Retinal pigment epithelial cell (primary cell): ENCODE measurements around the gene RAD52.

Experiments used
- DNase-seq: peaks from one replicate; pipeline ENCODE4 v3.0.0-alpha.2; 2010; ENCODE audit warnings: low read depth
- H3K4me3 ChIP-seq: 2 replicates; pipeline ENCODE4 v1.5.1; 2011; ENCODE audit warnings: mild to moderate bottlenecking, low read length, control low read depth, moderate library complexity
- CTCF ChIP-seq: conservative IDR thresholded peaks from 2 replicates; pipeline ENCODE4 v1.5.1; 2011; ENCODE audit warnings: low read depth, low read length, control low read depth, inconsistent platforms

Gene RAD52

DNA sequence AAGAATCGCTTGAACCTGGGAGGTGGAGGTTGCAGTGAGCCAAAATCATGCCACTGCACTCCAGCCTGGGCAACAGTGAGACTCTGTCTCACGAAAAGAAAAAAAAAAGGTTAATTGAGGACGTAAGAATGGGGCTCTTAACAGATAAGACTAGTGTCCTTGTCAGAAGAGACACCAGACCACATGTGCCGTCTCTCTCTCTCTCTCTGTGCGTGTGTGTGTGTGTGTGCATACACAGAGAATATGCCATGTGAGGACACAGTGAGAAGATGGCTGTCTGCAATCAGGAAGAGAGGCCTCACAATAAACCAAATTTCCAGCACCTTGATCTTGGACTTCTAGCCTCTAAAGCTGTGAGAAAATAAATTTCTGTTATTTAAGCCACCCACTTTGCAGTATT is 29.9 kb upstream of the RAD52 start:
- DNase-seq, result no peak
- no peak for TF ChIP-seq CTCF
- no peak overlapping the region for H3K4me3 ChIP-seq

DNA sequence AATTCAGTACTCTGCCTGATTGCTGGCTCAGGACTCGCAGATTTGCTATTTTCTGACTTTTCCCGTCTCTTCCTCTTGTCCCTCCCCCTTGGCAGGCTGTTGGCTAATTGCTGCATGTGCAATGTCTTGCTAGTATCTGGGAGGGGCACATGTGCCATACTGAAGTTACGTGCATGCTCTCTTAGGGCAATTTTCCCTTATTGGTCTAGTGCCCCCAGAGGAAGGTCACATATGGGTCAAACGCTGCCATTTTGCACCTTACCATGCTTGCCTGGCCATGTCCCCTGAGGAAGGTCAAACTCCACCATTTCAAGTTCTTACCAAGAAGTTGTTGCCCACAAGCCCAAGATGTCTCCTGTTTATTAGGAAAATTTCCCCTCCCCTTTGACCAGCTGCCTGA is 27.7 kb upstream of the RAD52 start:
- no peak overlapping the region for H3K4me3 ChIP-seq
- no peak for TF ChIP-seq CTCF
- no peak for DNase-seq

DNA sequence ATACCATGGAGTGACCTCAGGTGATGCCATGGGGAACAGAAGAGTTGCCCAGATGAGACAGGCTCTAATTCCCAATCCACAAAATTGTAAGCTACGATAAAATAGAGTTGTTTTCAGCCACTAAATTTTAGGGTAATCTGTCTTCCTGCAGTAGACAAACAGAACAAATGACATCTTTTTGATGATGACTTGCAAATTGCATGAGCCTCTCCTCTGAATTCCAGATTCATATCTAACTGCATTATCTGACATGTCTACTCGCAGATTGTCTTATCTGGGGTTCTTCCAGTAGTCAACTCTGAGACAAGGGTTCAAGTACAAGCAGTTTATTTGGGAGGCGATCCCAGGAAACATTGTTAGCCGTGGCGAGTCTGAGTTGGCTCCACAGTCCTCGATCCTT is 27.1 kb upstream of the RAD52 start:
- H3K4me3 ChIP-seq, result no peak overlapping the region
- TF ChIP-seq CTCF, result no peak
- no peak for DNase-seq

DNA sequence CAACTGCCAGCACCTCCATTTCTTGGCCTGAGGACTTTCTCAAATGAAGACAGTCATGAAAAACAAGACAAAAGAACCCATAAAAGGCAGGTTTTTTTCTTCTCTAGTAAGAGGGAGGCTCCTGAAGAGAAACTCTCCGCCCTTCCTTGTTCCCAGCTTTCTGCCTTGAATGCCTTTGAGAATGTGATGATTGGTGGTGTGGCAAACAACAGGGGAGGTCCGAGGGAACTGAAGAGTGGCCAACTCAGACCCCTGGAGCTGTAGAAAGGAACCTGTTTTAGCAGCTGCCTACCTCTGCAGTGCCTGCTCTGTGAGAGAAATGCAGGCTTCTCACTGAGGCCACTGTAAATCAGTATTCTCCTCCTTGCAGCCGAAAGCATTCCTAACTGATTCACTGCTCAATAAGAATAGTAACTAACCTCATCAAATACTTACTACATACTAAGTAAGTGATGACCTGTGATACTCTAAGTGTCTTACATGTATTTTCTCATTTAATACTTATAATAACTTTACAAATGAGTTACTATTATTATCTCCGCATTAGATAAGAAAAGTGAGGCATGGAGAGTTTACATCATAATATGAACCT is 24.9 kb upstream of the RAD52 start:
- no peak overlapping the region for H3K4me3 ChIP-seq
- no peak for DNase-seq
- no peak for TF ChIP-seq CTCF

- no peak for TF ChIP-seq CTCF
- no peak overlapping the region for H3K4me3 ChIP-seq
- no peak for DNase-seq
Measured at GRCh38 chr12:971991-972390, 22.5 kb upstream of the RAD52 start.

DNA sequence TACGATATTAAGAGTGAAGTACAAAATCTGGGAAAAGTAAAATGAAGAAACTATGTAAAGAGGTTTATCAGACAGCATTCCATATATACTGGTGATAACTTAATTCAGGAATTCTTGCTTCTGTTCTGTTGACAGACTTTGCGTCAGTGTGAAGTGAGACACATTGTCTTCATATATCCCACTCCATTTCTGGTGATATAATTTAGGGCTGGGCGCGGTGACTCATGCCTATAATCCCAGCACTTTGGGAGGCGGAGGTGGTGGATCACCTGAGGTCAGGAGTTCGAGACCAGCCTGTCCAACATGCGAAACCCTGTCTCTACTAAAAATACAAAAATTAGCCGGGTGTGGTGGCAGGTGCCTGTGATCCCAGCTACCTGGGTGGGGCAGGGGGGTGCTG is 20.3 kb upstream of the RAD52 start:
- TF ChIP-seq CTCF, result no peak
- DNase-seq, result no peak

GRCh38 chr12:968545-968944 is 19.1 kb upstream of the RAD52 start:
- TF ChIP-seq CTCF, result no peak
- no peak for DNase-seq
- no peak overlapping the region for H3K4me3 ChIP-seq

More for the DNA sequence above, 20.3 kb upstream of the RAD52 start:
- no peak overlapping the region for H3K4me3 ChIP-seq
